Colonic mucosa (tissue), 4 donors: Measurements from ENCODE around the gene TRMT112. TPM values are rescaled to one million over a fixed set of nuclear protein-coding genes. Genes with fewer than 3 reads are reported as not detected.

Source experiments
- DNase-seq: peaks from one replicate; pipeline ENCODE4 v3.0.0-alpha.2; 2020
- H3K27ac ChIP-seq: fragments of 200-600 bp; one replicate; pipeline ENCODE4 v1.8.0; 2021
- H3K27me3 ChIP-seq: fragments of 200-600 bp; one replicate; pipeline ENCODE4 v1.8.0; 2021
- H3K36me3 ChIP-seq: fragments of 200-600 bp; one replicate; pipeline ENCODE4 v1.8.0; 2021
- H3K4me1 ChIP-seq: fragments of 200-600 bp; one replicate; pipeline ENCODE4 v1.8.0; 2021; ENCODE audit warnings: mild to moderate bottlenecking
- H3K4me3 ChIP-seq: fragments of 200-600 bp; one replicate; pipeline ENCODE4 v1.8.0; 2021
- H3K9ac ChIP-seq, 2 donors: one replicate each; pipeline ENCODE4 v1.7.0; 2013; ENCODE audit warnings: control low read depth in 2 of 2, low read depth in 2 of 2, low read length in 2 of 2
- H3K9me3 ChIP-seq: fragments of 200-600 bp; one replicate; pipeline ENCODE4 v1.8.0; 2021
- intact Hi-C: fragments of 100-400 bp; cut with DNase I; formaldehyde crosslinking; loops from one replicate; pipeline ENCODE4 v1.14.1; 2022
- total RNA-seq, 2 donors: library from RNA; stranded (reverse); fragmentation: NEBNext Ultra II Directional in 1 of 2; extraction: Animal tissue kit (Norgen Biotek cat#: 25700) in 1 of 2; gene quantifications; one replicate each; pipeline ENCODE4 v1.2.1, GENCODE V29; 2021
- TF ChIP-seq, protein P1 (sequence below): fragments of 200-600 bp; IDR thresholded peaks from one replicate; pipeline ENCODE4 v1.8.0; 2022; ENCODE audit warnings: antibody characterized with exemption, mild to moderate bottlenecking
- donor health status: healthy.
- donor health status: DM: no; HTN: no; CAD: no.
- donor health status: DM: no; HTN: no; CAD: no.

TRMT112 gene
- total RNA-seq, 2 donors from 2014 or later: 75.9 to 184 TPM

DNA sequence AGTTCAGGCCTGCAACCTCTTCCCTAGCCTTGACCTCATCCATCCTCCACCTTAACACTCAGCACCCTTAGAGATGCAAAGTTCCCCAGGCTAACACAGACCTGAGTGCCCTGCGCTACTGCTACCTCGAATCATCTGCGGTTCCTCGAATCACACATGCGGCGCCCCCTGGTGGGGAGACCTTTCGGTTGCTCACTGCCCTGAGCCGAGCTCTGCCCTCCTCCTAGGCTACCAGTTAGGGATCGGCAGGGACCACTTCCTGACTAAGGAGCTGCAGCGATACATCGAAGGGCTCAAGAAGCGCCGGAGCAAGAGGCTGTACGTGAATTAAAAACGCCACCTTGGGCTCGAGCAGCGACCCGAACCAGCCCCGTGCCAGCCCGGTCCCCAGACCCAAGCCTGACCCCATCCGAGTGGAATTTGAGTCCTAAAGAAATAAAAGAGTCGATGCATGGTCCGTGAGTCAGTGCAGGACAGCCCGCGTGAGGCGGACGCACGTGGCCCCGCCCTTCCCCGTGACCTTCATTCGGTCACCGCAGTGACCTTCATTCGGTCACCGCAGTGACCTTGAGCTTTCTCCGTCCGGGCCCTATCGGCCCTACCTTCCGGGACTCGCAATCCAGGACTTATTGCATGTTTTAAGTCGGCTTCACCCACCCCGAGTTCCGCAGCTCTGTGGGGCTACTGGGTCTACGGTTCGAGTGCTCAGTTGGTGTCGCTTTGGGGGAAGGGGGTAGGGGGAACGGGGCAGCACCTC, 12.9 kb downstream of the TRMT112 start:
- TF ChIP-seq, protein P1, sequence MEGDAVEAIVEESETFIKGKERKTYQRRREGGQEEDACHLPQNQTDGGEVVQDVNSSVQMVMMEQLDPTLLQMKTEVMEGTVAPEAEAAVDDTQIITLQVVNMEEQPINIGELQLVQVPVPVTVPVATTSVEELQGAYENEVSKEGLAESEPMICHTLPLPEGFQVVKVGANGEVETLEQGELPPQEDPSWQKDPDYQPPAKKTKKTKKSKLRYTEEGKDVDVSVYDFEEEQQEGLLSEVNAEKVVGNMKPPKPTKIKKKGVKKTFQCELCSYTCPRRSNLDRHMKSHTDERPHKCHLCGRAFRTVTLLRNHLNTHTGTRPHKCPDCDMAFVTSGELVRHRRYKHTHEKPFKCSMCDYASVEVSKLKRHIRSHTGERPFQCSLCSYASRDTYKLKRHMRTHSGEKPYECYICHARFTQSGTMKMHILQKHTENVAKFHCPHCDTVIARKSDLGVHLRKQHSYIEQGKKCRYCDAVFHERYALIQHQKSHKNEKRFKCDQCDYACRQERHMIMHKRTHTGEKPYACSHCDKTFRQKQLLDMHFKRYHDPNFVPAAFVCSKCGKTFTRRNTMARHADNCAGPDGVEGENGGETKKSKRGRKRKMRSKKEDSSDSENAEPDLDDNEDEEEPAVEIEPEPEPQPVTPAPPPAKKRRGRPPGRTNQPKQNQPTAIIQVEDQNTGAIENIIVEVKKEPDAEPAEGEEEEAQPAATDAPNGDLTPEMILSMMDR: peak; percentile 84
- peak overlapping the region; percentile 99 for H3K27ac ChIP-seq
- H3K9ac ChIP-seq: peak overlapping the region; percentile 58 to 89
- no peaks in the 10 kb centered on the region for H3K36me3 ChIP-seq
- intact Hi-C loops: loop anchor here (5.0 kb wide), 1 partner anchor 102 kb away; no protein-coding TSS in a partner anchor
- peak overlapping the region; percentile 45 for H3K4me3 ChIP-seq
- peak; percentile 97 for DNase-seq
- no peaks in the 10 kb centered on the region for H3K9me3 ChIP-seq
- peaks cover 28% of the 10 kb centered on the region for H3K4me1 ChIP-seq
- peaks cover 8% of the 10 kb centered on the region for H3K27me3 ChIP-seq

DNA sequence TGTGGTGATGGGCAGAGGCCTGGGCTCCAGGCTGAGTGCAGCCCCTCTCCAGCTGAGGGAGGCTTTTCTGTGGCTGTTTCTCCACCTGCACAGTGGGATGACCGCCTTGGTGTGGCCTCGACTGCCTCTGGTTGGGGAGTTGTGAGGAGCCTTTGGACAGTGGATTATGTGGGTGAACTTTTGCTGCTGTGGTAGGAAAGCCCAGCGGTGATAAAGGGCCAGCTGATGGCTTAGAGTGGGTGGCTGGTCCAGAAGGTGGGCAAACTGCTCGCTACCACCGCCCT, 13.4 kb downstream of the TRMT112 start:
- Histone ChIP-seq H3K4me3 (peak overlapping the region; percentile 45), H3K36me3 (no peaks in the 10 kb centered on the region), H3K4me1 (peaks cover 32% of the 10 kb centered on the region), H3K27me3 (peaks cover 13% of the 10 kb centered on the region), H3K9me3 (no peaks in the 10 kb centered on the region), H3K9ac (peak overlapping the region; percentile 58 to 89), H3K27ac (peak overlapping the region; percentile 99)
- TF ChIP-seq, protein P1: no peak
- intact Hi-C loops: loop anchor here (5.0 kb wide), 1 partner anchor 102 kb away; no protein-coding TSS in a partner anchor
- DNase-seq: no peak

DNA sequence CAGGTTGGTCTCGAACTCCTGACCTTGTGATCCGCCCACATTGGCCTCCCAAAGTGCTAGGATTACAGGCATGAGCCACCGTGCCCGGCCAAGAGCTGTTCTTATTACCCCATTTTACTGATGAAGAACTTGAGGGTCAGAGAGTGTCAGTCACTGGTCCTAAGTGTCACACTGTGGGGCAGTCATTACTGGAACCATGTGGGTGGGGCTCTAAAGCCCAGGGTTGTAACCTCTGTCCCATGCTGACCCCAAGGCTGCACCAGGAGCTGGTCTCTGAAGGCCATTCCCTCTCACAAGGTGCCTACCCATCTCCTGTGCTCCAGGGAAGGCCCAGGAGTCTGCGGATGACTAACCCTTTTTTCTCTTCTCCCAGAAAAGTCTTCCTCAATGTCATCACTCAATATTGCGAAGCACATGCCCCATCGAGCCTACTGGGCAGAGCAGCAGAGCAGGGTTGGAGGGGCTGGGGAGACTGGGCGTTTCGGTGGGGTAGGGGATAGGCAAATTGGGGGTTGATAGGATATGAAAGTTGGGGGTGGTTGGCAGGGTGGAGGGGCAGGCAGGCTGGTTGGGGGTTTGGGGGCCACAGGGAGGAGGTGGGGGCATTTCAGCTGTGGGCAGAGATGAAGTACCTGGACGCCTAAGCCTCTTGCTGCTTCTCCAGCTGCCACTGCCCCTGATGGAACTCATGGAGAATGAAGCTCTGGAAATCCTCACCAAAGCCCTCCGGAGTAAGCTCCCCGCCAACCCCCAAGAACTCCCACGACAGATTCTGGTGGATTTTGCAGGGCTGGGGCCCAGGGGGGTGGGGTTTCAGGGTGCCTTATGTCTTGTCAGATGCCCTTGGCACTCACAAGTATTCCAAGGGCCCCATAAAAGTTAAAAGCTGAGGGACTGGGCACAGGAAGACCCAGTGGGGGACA, 14.0 kb downstream of the TRMT112 start:
- DNase-seq: no peak
- Histone ChIP-seq H3K4me3 (no peak overlapping the region), H3K9me3 (no peaks in the 10 kb centered on the region), H3K4me1 (peaks cover 32% of the 10 kb centered on the region), H3K9ac (peak overlapping the region; percentile 58 to 89), H3K27ac (peak overlapping the region; percentile 99), H3K27me3 (peaks cover 19% of the 10 kb centered on the region), H3K36me3 (no peaks in the 10 kb centered on the region)
- intact Hi-C loops: loop anchor here (2.0 to 5.0 kb wide), 2 partner anchors 35 to 101 kb away; no protein-coding TSS in a partner anchor
- TF ChIP-seq, protein P1: no peak

DNA sequence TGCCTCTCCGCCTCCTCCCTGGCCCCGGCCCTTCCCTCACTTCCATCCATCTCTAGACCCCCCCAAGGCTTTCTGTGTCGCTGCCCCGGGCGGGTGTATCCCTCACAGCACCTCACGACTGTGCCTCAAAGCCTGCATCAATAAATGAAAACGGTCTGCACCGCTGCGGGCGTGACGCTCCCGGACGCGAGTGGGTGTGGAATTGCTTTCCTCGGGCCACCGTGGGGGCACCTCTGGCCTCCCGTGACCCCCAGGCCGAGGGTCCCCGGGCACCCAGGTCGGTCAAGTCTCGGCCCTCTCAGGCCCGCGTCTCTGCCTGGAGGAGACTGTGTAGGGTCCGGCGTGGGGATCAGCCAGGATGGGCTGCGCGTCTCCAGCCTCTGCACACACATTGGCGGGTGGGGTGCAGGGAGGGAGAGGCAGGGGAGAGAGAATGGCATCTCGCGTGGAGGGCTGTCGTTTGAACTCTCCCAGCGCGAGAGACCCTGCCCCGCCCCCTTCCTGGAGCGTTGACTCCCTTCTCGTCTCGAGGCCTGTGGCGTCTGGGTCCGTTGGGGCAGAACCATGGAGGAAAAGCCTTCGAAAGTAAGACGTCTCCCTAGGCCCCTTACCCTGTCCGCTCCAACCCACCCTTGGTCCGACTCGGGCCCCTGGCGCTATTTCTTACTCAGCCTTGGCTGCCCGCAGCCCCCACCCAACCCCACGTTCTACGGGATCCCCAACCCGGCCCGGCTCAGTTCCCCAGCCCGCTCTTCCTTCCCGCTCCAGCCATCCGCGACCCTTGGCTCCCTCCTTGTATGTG, 17.3 kb downstream of the TRMT112 start, which contains the start of gene CATSPERZ:
TSS of gene CATSPERZ (plus strand) at position 512 of the 802 bp plus-strand sequence. CDS start at position 565, 53 bp downstream.
- peak within 1 kb of the TSS; percentile 28 for H3K4me3 ChIP-seq
- H3K9me3 ChIP-seq: no peaks in the 10 kb centered on the region
- no peak within 1 kb of the TSS for H3K27ac ChIP-seq
- intact Hi-C loops: loop anchor here (5.0 kb wide), 1 partner anchor 98 kb away; no protein-coding TSS in a partner anchor
- H3K4me1 ChIP-seq: peaks cover 19% of the 10 kb centered on the region
- H3K9ac ChIP-seq: peak within 1 kb of the TSS; percentile 26 to 56
- H3K27me3 ChIP-seq: peaks cover 53% of the 10 kb centered on the region
- TF ChIP-seq, protein P1: no peak
- no peaks in the 10 kb centered on the region for H3K36me3 ChIP-seq
- DNase-seq: no peak
